Stimulated activated naive CD4-positive, alpha-beta T cell (primary cell): Measurements from ENCODE around the gene DAZAP1.
A peak's percentile ranks its signal among the peaks of the same experiment; 100 is the strongest.

Source experiments
- DNase-seq, 6 experiments: peaks; one replicate each; lab custom pipeline; 2025; lab: John Stamatoyannopoulos, UW

The DAZAP1 gene

DNA sequence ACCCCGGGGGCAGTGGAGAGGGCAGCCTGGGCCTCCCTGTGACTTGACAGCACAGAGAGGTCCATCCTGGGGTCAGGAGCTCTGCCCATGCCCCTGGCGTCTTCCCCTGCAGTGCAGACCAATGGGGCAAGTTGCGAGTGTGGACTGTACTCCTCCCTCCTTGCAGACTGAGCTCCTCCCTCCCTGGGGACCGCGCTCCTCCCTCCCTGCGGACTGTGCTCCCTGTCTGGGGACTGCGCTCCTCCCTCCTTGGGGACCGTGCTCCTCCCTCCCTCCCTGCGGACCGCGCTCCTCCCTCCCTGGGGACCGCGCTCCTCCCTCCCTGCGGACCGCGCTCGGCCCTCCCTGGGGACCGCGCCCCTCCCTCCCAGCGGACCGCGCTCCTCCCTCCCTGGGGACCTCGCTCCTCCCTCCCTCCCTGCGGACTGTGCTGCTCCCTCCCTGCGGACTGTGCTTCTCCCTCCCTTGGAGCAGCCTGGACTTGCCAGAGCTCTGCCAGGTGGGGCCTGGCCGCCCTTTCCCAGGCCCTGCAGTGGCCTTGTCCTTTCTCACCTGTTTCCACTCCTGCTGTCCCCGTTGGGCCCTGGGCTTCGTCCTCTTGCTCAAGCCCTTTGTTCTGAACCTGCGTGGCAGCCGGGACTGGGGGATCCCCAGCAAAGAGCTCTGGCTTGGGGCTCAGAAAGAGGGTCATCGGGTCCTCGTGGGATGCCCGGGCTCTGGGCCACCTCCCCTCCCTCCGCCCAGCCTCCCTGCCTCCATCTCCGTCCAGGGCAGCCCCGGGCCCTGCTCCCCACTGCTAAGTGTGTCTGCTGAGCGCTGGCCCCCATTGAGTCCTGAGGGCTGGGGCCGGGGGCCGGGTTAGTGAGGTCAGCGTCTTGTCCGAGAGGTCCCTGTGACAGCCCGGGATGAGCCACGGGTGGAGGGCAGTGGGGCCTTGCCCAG is 12.9 kb upstream of the DAZAP1 start:
- DNase-seq = no peak

DNA sequence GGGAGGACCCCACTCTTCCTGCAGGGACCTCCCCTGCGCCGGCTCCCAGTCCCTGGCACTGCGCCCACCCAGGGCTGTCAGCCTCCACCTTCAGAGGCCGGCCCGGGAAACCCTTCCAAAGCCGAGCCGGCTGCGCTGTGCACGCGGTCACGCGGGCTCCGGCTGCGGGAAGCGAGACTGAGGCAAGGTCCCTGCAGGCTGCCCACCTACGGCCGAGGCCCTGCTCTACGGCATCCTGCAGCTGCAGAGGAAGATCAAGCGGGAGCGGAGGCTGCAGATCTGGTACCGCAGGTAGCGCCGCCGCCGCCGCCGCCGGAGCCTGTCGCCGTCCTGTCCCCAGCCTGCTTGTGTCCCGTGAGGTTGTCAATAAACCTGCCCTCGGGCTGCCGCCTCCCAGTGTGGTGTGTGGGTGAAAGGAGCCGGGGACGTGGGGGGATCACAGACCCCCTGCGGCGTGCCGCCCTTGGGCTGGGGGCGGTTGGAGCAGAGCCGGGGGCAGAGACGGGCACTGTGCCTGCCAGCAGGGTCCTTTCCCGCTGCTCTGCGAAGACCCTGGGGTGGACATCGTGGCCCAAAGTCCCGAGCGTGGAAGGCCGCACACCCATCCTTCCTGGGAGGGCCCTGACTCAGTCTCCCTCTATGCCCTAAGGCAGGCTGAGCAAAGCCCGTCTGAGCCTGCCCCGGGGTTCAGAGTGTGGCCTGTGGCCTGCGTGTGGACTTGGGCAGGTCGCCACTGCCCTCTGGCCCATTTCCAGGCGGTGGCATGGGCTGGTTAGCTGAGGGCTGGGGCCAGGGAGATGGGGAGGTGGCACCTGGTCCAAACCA is 12.0 kb upstream of the DAZAP1 start:
- DNase-seq = no peak

DNA sequence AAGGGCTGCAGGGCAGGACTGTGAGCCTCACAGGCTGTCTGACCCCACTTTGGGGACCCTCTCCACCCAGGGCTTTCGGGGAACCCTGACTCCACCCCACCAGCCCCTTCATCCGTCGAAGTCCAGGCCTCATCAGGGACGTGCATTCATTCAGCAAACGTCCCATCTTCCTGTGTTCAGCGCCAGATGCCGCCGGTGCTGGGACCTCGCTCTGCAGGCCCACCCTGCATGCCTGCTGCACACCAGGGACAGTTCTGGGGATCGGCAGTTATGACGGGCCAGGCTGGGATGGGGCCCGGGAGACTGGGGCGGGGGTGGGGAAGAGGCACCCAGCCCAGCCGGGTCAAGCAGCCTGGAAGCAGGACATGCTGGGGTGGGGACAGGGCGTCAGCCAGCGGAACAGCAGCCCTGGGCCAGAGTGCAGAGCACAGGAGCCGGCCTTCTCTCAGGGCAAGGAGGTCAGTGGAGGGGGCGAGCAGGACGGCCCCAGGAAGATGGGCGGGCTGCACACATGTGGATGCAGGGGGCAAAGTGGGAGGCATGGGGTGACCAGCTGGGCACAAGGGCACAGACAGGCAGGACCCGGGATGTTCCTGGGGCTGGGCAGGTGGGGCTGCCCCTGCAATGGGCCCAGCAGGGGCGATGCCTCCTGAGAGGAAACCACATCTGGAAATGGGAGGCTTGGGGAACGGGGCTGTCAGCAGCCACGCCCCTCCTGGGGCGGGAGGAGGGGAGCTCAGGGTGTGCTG is 11.2 kb upstream of the DAZAP1 start:
- DNase-seq = no peak

DNA sequence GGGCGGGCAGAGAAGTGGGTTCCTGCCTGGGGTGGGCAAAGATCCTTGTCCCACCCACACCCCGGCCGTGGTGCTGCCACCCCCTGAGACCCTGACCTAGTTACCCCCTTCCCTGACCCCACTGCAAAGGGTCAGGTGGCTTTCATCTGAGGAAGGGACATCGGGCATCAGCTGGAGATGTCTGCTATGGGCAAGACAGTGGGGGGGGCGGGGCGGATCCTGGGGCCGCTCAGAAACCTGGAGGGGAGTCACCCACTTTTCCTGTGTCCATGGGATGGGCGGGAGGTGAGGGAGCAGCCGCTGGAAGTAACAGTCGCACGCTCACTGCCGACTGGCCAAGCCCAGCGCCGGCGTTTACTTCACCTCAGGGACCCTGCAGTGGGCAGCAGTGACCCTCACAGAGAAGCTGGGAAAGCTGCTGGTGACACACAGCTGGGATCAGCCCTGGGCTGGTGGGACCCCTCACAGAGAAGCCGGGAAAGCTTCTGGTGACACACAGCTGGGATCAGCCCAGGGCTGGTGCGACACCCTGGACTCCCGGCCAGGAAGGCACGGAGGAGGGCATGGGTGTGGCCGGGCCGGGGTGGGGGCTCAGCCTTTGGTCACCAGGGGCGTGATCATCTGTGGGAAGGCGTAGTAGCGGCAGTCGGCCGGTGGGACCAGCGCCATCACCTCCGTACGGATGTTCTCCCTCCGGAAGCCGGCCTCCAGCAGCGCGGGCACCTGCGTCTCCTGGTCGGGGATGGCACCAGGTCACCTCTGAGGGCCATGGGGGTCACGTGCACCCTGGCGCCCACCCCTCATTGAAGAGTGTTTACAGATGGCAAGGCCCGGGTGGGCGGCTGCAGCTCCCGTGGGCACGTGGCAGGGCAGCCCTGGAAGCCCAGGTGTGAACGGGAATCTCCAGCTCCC is 10.4 kb upstream of the DAZAP1 start:
- no peak for DNase-seq

DNA sequence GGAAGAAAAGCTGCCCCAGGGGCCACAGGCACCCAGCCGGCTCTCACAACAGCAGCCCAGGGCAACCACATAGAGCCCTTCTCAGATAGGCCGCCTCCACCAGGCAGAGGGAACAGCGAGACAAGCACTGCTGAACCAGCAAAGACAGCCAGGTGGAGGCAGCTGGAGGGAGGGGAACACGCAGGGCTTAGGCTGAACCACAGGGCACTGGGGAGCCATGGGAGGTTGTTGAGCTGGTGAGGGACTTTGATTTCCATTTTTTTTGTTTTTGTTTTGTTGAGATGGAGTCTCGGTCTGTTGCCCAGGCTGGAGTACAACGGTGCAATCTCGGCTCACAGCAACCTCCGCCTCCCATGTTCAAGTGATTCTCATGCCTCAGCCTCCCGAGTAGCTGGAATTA is 9.5 kb upstream of the DAZAP1 start:
- DNase-seq = no peak

DNA sequence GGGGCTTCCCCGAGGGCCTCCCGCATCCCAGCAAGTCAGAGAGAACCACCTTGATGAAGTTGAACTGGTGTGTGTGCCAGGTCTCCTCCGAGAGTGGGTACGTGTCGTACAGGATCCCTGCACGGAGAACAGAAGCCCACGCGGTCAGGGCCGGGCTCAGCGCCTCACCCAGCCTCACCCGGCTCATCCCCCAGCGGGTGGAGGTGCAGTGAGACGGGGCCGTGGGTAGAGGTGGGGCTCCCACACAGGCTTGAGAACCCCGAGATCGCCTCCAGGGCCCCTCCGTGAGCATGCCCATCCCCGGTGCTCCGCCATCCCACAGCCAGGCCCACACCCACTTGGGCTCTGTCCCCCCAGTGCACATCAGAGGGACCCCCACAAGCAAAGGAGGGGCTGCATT is 8.3 kb upstream of the DAZAP1 start:
- DNase-seq = no peak

DNA sequence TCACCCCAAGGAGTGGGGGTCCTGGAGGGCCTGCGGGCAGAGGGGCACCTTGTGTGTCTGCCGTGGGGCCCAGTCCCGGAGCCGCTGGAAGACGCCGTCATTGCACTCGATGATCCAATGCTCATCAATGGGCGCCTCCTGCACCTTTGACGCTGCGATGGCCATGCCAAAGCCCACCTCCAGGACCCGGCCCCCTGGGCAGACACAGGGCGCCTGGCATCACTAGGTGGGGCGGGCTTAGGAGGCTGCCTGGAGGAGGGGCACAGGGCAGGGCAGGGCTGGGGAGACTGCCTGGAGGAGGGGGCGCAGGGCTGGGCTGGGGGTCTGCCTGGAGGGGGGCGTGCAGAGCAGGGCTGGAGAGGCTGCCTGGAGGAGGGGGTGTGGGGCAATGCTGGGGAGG is 7.6 kb upstream of the DAZAP1 start:
- no peak for DNase-seq

DNA sequence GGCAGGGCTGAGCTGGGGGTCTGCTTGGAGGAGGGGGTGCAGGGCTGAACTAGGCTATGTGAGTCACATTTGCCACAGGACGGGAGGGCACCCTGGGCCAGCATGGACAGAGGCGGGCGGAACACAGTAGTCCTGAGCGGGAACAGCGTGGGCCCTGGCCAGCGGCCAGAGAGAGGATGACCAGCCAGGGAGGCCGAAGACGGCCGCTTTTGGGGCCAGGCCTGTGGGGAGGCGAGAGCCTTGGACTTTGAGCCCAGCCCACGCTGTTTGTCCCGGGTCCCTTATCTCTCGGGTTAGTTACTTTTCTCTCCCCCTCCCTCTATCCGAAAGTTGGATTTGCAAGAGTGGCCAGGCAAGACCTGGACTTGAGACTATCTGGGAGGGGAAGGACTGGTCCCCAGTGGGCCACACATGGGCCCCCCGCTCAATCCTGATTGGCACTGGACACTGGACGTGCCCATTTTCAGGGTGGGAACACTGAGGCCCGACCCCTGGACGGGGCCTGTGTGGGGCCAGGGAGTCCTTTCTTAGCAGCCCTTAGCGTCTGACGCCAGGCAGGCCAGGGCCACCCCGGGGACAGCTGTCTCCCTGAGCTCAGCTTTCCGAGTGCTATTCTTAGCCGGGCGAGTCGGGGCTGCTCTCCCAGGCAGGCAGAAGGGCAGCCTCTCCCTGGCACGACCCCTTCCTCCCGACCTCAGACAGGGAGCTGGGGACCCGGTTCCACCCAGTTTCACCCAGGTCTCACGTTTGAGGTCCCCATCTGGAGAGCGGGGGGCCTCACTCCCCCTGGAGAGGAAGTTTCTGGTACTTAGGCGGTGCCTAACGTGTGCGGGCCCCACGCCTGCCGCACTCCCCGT is 6.9 kb upstream of the DAZAP1 start:
- DNase-seq = peak in 1 of 6 experiments; percentile 18

DNA sequence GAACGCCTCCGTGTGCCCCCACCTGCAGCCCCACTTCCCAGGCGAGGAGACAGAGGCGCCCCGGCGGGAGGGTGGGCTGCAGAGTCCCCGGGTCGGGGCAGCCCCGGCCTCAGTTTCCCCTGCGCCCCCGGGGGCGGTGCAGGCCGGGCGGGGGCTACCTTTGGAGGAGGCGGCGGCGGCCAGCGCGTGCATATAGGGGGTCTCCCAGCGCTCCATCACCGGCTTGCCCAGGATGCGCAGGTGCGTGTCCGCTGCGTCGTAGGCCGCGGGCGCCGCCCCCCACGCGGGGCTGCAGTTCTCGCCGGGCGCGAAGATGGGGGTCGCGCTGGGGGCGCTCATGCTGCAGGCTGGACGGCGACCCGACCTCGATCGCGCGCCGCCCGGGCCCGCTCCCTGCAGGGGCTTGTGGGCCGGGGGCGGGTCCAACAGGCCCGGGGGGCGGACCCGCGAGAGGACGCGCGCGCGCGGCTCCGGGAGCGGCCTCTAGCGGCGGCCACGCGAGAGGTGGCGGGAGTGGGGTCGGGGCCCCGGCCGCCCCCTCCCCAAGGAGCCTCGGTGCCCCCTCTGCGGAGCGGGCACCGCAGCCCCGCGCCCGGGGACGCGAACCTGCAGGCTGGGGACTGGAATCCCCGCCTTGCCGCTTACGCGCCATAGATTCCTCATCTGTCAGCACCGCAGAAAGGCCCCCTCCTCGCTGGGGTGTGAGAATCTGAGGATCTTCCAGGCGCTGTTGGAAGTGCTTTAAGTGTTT is 6.1 kb upstream of the DAZAP1 start, which contains the start of gene GAMT:
TSS of gene GAMT (minus strand) at position 405 of the 751 bp plus-strand sequence. CDS start at position 339, 66 bp downstream.
- DNase-seq = peak; percentile 23 to 71 (median 56)

DNA sequence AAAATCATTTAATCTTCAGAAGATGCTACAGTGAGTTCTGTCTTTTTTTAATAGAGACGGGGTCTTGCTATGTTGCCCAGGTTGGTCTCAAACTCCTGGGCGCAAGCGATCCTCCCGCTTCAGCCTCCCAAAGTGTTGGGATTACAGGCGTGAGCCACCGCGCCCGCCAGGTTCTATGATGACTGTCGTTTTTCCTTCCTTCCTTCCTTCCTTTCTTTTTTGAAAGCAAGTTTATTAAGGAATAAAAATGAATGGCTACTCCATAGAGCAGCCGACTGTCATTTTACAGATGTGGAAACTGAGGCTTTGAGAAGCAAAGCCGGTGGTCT is 5.5 kb upstream of the DAZAP1 start:
- DNase-seq = no peak

DNA sequence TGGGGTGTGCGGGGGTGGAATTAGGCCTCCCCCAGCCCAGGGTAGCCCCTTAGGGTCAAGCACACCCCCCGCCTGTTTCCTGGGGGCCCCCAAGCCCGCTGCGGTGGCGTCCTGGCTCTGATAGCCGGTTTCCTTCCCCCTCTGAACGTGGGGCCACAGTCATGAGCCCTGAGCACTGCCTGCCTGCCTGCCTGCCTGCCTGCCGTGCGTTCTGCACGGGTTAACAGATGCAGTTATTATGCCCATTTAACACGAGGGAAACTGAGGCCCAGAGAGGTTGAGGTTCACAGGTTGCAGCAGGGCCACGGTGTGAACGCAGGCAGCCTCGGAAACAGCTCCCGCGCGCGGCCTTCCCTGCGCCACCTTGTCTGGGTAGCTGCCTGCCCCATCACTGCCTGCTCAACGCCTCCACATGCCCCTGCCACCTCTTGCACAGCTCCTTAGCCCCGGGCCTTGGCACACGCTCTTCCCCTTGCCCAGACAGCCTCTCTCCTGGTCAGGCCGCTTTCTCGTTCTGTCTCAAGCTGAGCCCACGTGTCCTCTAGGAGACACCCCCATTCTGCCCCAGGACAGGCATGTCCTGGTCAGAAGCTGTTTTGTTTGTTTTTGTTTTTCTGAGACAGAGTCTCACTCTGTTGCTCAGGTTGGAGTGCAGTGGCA is 4.8 kb upstream of the DAZAP1 start:
- DNase-seq = no peak

DNA sequence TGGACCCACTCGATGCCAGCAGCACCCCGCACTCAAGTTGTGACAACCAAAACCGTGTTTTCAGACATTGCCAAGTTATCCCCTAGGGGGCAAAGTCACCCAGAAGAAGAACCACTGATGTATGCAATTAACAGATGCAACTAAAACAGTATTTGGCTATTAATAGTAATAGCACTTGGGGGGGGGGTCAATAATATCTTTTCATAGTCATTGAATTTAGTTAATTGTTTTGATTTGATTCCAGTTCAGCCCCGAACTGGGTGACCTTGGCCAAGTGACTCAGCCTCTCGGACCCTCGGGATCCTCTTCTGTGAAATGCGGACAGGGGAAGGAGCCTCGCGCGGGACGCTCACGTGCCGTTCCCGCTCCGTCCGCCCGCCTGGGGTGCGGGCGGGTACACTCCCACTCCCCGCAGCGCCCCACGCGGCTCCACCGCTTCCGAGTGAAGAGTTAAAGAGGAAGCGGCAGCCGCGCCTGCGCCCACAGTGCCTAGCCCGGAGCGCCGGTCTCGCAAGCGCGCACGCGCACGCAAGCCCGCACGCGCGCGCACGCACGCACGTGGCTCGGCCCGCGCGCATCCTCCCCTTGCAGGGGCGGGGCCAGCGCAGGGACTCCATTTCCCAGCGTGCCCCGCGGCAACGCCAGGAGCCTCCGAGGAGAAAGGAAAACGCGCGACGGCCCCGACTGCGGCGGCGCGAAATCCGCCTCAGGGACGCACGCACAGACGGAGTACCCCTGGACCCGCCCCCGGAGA is 435 bp upstream of the DAZAP1 start:
- peak; percentile 98 to 100 (median 99) for DNase-seq

DNA sequence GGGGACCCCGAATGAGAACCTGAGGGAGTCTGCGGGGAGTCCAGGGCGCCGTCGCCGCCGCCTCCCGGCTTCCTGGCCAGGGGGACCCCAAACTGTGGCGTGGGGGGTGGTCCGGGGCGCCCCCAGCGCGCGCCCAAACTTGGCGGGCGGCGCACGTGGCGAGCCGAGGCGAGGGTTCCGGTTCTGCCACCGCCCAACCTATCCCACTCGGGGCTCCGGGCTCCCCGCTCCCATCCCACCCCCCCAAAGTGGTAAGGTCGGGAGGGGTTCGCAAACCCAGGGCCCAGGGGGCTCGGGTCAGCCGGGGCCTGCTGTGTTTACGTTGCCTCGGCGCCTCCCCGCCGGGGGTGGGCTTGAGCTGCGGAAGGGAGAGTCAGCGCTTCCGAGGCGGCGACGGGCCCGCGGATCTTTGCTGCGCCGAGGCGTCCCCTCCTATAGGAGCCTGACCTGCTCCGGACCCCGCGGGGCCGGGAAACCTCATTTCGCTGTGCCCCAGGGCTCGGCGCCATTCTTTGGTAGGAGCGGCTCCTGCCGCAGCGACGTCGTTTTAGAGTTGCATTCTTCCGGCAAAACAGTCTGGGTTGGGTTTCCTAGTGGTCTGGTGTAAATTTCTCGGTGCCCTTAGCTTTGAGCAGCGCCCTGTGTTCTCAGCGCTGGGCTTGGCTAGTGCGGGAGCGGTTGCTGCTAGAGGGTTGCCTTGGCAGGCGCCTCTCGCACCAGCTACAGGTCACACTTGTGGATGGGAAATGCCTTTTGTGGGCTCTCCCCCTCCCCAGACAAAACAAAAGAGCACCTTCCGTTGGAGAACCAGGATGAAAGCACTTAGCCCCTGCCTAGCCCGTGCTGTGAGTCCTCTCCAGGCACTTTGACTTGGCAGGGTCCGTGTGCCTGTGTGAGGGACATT is 1.2 kb downstream of the DAZAP1 start:
- peak; percentile 24 to 59 (median 52) for DNase-seq

DNA sequence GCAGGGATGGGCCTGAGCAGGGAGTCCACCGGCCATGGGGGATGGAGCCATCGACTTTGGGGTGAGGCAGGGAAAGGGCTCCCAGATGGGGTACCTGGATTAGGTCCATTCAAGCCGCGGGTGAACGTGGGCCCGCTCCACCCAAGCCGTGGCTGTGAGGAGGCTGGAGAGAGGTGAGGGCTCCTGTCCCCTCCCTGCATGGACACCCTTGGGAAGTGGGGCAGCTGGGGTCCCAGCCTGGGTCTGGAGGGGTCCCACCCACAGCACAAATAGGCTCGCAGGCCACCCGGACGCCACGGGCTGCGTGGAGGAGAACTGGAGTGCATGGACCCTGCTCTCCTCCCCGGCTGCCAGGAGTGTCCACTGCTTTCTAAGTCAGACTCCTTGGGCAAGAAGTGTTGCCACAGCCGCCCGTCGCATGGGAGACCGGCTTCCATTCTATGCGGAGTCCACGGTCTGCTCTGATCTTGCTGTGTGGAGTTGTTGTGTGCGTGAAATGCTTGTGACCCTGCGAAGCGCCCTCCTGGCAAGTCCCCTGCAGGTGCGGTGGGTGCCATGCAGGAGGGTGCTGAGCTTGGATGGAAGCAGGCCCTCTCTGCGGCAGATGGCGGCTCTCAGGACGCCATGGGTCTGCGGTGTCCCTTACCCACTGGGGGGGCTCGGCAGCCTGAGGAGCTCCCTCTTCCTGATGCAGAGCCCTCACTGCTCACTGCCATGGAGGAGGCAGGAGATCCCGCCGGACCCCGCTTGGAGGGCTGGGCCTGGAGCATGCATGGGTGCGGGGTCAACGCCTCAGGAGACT is 2.0 kb downstream of the DAZAP1 start:
- no peak for DNase-seq

DNA sequence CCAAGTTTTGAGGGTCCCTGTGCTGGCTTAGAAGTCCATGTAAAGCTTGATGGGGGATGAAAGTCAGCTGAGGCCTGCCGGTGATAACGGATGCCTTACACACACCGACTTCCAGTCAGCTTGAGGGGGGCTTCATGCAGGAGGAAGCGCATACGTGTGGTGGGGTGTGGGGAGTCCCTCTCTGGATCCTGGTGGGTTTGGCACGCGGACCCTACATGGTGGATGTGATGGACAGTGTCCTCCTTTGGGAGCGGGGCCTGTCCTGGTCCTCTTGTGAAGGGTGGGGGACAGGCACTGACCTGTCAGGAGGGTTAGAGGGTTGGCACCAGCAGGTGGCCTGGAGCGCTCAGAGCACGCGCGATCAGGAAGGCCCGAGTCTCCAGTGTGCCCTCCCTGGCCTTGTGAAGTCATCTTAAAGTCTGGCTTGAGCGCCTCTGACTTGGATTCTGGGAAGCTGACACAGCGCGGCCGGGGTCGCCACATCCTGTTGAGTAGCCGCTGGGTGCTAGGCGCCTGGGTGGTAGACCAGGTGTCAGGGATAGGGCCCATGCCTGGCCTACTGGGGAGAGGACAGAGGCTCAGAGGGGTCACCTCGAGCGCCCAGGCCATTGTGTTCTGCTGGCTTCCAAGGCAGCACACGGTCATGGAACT is 2.9 kb downstream of the DAZAP1 start:
- DNase-seq = no peak

DNA sequence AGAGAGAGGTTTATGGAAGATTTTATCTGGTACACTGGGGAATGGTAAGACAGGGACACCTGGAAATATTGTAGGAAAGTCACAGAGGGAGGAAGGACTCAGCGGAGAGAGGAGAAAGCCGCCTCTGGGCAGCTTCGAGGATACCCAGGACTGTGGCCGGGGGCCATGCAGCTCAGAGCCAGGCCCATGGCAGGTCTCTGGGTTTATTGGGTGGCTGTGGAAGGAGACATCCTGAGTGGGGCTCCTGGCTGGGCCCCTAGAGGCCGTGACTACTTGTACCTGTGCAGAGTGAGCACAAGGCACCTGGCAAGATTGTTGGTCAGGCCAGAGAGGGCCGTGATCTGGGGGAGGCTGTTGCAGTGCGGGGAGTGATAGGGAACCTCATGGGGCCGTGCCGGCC is 3.4 kb downstream of the DAZAP1 start:
- no peak for DNase-seq
